GM23248 (cell line): ENCODE data around the gene SLC30A10. TPM values are rescaled to one million over a fixed set of nuclear protein-coding genes. Genes with fewer than 3 reads are reported as not detected.

Source experiments
- DNase-seq: peaks from one replicate; pipeline ENCODE4 v3.0.0-alpha.2; 2015
- H2AFZ ChIP-seq: fragments of 200-600 bp; sonication (generic); 2 replicates; pipeline ENCODE4 v1.6.1; 2016; ENCODE audit warnings: antibody characterized with exemption
- H3F3A ChIP-seq: fragments of 200-600 bp; sonication (generic); 2 replicates; pipeline ENCODE4 v1.6.1; 2016; ENCODE audit warnings: mild to moderate bottlenecking, antibody characterized with exemption, mixed run types; ENCODE audit not compliant: insufficient read depth
- H3K27ac ChIP-seq: fragments of 200-600 bp; sonication (generic); 2 replicates; pipeline ENCODE4 v1.5.1; 2016; ENCODE audit warnings: mild to moderate bottlenecking
- H3K27me3 ChIP-seq: fragments of 200-600 bp; sonication (generic); replicated peaks from 2 replicates; pipeline ENCODE4 v1.6.1; 2016; ENCODE audit warnings: mild to moderate bottlenecking; ENCODE audit not compliant: insufficient read depth
- H3K36me3 ChIP-seq: fragments of 200-600 bp; sonication (generic); 2 replicates; pipeline ENCODE4 v1.6.1; 2016; ENCODE audit warnings: low read depth, mild to moderate bottlenecking
- H3K4me1 ChIP-seq: fragments of 200-600 bp; sonication (generic); 2 replicates; pipeline ENCODE4 v1.6.1; 2016; ENCODE audit warnings: mild to moderate bottlenecking; ENCODE audit not compliant: insufficient read depth
- H3K4me2 ChIP-seq: fragments of 200-600 bp; sonication (generic); one replicate; pipeline ENCODE4 v1.6.1; 2016; ENCODE audit warnings: mild to moderate bottlenecking; ENCODE audit not compliant: unreplicated experiment
- H3K4me3 ChIP-seq: fragments of 200-600 bp; sonication (generic); 2 replicates; pipeline ENCODE4 v1.5.1; 2016; ENCODE audit warnings: mild to moderate bottlenecking
- H3K79me2 ChIP-seq: fragments of 200-600 bp; sonication (generic); 2 replicates; pipeline ENCODE4 v1.6.1; 2016; ENCODE audit warnings: mild to moderate bottlenecking; ENCODE audit not compliant: insufficient read depth
- H3K9ac ChIP-seq: fragments of 200-600 bp; sonication (generic); 2 replicates; pipeline ENCODE4 v1.6.1; 2016; ENCODE audit warnings: mild to moderate bottlenecking
- H3K9me2 ChIP-seq: fragments of 200-600 bp; sonication (generic); 2 replicates; pipeline ENCODE4 v1.6.1; 2016; ENCODE audit warnings: mixed run types, mild to moderate bottlenecking, moderate library complexity; ENCODE audit not compliant: insufficient read depth
- H3K9me3 ChIP-seq: fragments of 200-600 bp; sonication (generic); one replicate; pipeline ENCODE4 v1.6.1; 2017; ENCODE audit warnings: low read depth
- H4K20me1 ChIP-seq: fragments of 200-600 bp; sonication (generic); 2 replicates; pipeline ENCODE4 v1.6.0; 2016; ENCODE audit not compliant: insufficient read depth
- EZH2 ChIP-seq: fragments of 200-600 bp; sonication (generic); IDR thresholded peaks from 2 replicates; pipeline ENCODE4 v1.6.1; 2018; ENCODE audit warnings: antibody characterized with exemption, mild to moderate bottlenecking; ENCODE audit not compliant: insufficient read depth, poor library complexity, severe bottlenecking
- EZH2phosphoT487 ChIP-seq: fragments of 200-600 bp; sonication (generic); IDR thresholded peaks from 2 replicates; pipeline ENCODE4 v1.6.1; 2018; ENCODE audit warnings: antibody characterized with exemption, moderate library complexity, mild to moderate bottlenecking, low read depth; ENCODE audit not compliant: insufficient read depth
- WGBS, 2 experiments: methylation state at CpG; one replicate each; pipeline ENCODE4 v1.1.6; 2015 to 2017; ENCODE audit warnings: low lambda C conversion rate in 2 of 2, low coverage in 1 of 2; ENCODE audit errors: missing lambda C conversion rate in 2 of 2; 5-methylcytosine and 5-hydroxymethylcytosine counted together
- in situ Hi-C: fragments of 300-500 bp; cut with MboI; formaldehyde crosslinking; loops from 2 replicates; pipeline ENCODE4 v1.15.0; 2020
- polyA plus RNA-seq: library from polyadenylated mRNA; unstranded; fragments of >200 nt; fragmentation: Nextera tagmentation; extraction: Ambion mirVana; gene quantifications from 2 replicates; pipeline ENCODE4 v1.2.1, GENCODE V29; 2016
- total RNA-seq: library from RNA; depleted of rRNA; stranded (reverse); fragments of >200 nt; shearing (Covaris generic); gene quantifications from 2 replicates; pipeline ENCODE4 v1.2.3, GENCODE V29; 2014; rRNA removed

Gene SLC30A10
- total RNA-seq (not detected in 2 replicates), polyA plus RNA-seq (not detected in 2 replicates)

- peak; percentile 35 for DNase-seq
Measured at GRCh38 chr1:219927956-219928790, at the start of gene SLC30A10. SLC30A10 (minus strand) TSS chr1:219928557; CDS start chr1:219928440, 117 bp downstream.

GRCh38 chr1:219973213-219973612, 44.9 kb upstream of the SLC30A10 start:
- no peak for TF ChIP-seq EZH2phosphoT487
- TF ChIP-seq EZH2, result no peak
- H3F3A ChIP-seq, result peaks cover 16% of the 10 kb centered on the region
- no peak overlapping the region for H3K4me2 ChIP-seq
- no peak for DNase-seq
- H3K27ac ChIP-seq, result no peak overlapping the region
- H2AFZ ChIP-seq, result no peak overlapping the region
- peaks cover 81% of the 10 kb centered on the region for H3K36me3 ChIP-seq
- H3K9ac ChIP-seq, result no peak overlapping the region
- in situ Hi-C loops, result no loop called here
- H3K27me3 ChIP-seq, result no peaks in the 10 kb centered on the region
- H4K20me1 ChIP-seq, result no peaks in the 10 kb centered on the region
- H3K4me1 ChIP-seq, result no peaks in the 10 kb centered on the region
- no peaks in the 10 kb centered on the region for H3K9me3 ChIP-seq
- WGBS, 2 experiments, result 98 to 100% methylated on average over 3 of the region's 3 CpGs
- H3K9me2 ChIP-seq, result no peaks in the 10 kb centered on the region
- H3K4me3 ChIP-seq, result no peak overlapping the region
- no peaks in the 10 kb centered on the region for H3K79me2 ChIP-seq

More at GRCh38 chr1:219927956-219928790, at the start of gene SLC30A10:
- WGBS, 2 experiments, result 4 to 5% methylated on average over 69 to 83 of the region's 91 CpGs
- H3K4me3 ChIP-seq, result peak within 1 kb of the TSS; percentile 59
- H3K9me3 ChIP-seq, result no peaks in the 10 kb centered on the region
- H3F3A ChIP-seq, result no peaks in the 10 kb centered on the region
- H3K36me3 ChIP-seq, result no peaks in the 10 kb centered on the region
- H3K79me2 ChIP-seq, result no peaks in the 10 kb centered on the region
- peaks cover 19% of the 10 kb centered on the region for H3K27me3 ChIP-seq
- H3K9me2 ChIP-seq, result no peaks in the 10 kb centered on the region
- H3K9ac ChIP-seq, result no peak within 1 kb of the TSS
- H3K27ac ChIP-seq, result no peak within 1 kb of the TSS
- H4K20me1 ChIP-seq, result no peaks in the 10 kb centered on the region
- in situ Hi-C loops, result no loop called here
- H3K4me1 ChIP-seq, result no peaks in the 10 kb centered on the region
- TF ChIP-seq EZH2 (no peak), EZH2phosphoT487 (no peak)
- H3K4me2 ChIP-seq, result peak within 1 kb of the TSS; percentile 58
- peak within 1 kb of the TSS; percentile 68 for H2AFZ ChIP-seq

- in situ Hi-C loops, result no loop called here
- DNase-seq, result no peak
- 66 to 73% methylated on average over 4 of the region's 4 CpGs for WGBS, 2 experiments
- H3K4me2 ChIP-seq, result no peak overlapping the region
- no peak overlapping the region for H3K4me3 ChIP-seq
- no peak for TF ChIP-seq EZH2phosphoT487
- no peak for TF ChIP-seq EZH2
- H2AFZ ChIP-seq, result no peak overlapping the region
- no peaks in the 10 kb centered on the region for H3K9me3 ChIP-seq
- H4K20me1 ChIP-seq, result no peaks in the 10 kb centered on the region
- no peaks in the 10 kb centered on the region for H3K27me3 ChIP-seq
- H3K4me1 ChIP-seq, result no peaks in the 10 kb centered on the region
- H3K36me3 ChIP-seq, result peaks cover 50% of the 10 kb centered on the region
- no peaks in the 10 kb centered on the region for H3K9me2 ChIP-seq
- no peak overlapping the region for H3K9ac ChIP-seq
- peaks cover 28% of the 10 kb centered on the region for H3F3A ChIP-seq
- H3K79me2 ChIP-seq, result no peaks in the 10 kb centered on the region
- no peak overlapping the region for H3K27ac ChIP-seq
Measured at GRCh38 chr1:219967361-219967760, 39.0 kb upstream of the SLC30A10 start.

- Histone ChIP-seq H3K4me1 (no peaks in the 10 kb centered on the region), H3K27ac (no peak overlapping the region), H2AFZ (no peak overlapping the region), H3F3A (peaks cover 24% of the 10 kb centered on the region), H3K4me3 (no peak overlapping the region), H3K9me2 (no peaks in the 10 kb centered on the region), H3K36me3 (peaks cover 39% of the 10 kb centered on the region), H4K20me1 (no peaks in the 10 kb centered on the region), H3K79me2 (no peaks in the 10 kb centered on the region), H3K9ac (no peak overlapping the region), H3K27me3 (no peaks in the 10 kb centered on the region), H3K4me2 (no peak overlapping the region), H3K9me3 (no peaks in the 10 kb centered on the region)
- DNase-seq, result no peak
- TF ChIP-seq EZH2 (no peak), EZH2phosphoT487 (no peak)
- in situ Hi-C loops, result no loop called here
- WGBS, 2 experiments, result 46 to 48% methylated on average over 2 of the region's 2 CpGs
Measured at GRCh38 chr1:219966071-219966349, 37.7 kb upstream of the SLC30A10 start.
